Stimulated activated CD8-positive, alpha-beta memory T cell treated with anti-CD3 and anti-CD28 coated beads, Interleukin-4, amount 100 ng/mL, for 4 hours (primary cell): ENCODE results near the gene ZNF507.

Experiments
- DNase-seq, 2 donors: peaks; one replicate each; pipeline ENCODE4 v3.0.0-alpha.2; 2020; ENCODE audit warnings: low read depth in 2 of 2, low spot score in 1 of 2

Gene ZNF507

DNA sequence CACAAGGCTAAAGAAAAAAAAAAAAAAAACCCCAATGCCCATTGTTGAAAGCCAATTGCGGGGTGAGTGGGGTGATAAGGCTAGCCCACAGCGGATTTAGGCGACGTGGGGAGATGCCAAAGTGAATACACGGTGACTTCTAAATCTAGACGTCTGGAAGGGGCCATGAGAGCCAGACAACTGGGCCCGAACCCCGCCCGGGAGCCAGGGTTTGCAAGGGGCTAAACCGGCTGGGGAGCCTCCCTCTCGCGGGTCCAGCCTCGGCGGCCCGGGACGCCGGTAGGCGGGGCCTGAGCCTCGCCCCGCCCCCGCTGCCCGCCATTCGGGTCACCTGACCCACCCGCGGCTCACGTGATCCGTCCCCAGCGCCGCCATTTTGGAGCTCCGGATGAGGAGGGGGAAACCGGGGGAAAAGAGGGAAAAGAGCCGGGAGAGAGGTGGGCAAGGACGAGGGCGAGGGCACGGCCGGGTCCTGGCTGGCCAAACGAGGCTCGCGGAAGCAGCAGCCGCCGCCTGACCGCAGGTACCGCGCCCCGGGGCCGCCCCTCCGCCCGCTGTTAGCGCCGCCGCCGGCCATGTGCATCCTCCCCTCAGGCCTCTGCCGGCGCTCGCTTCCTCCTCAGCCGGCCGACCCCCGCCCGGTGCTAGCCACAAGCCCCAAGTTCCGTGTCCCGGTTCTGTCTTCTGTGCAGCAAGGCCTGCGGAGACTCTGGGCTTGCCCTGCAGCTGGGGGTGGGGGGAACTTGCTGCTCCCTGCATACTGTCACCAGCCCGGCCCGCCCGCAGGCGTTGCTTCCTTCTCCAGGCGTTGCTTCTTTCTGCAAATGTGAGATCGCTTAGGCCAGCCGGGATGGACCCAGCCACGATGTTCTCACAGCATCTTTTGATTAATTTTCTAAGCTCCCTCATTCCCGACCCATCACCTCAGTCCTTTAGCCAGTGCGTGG is at the start of gene ZNF507:
ZNF507 (plus strand) TSS at position 350 of the 947 bp plus-strand sequence. CDS start 7,221 bp downstream, outside the sequence.
- peak; percentile 56 to 67 for DNase-seq

DNA sequence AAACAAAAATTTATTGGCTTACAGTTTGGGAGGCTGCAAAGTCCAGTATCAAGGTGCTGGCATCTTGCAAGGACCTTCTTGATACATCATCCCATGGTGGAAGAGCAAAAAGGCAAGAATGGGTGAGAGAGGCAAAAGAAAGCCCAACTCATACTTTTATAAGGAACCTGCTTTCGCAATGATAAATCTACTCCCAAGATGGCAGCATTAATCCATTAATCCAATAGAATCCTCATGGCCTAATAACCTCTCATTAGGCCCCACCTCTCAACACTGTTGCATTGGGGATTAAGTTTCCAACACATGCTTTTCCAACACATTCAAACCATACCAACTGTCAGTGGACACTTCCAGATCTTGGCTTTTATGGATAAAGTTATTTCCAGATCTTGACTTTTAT is 48.7 kb upstream of the ZNF507 start:
- DNase-seq: no peak

DNA sequence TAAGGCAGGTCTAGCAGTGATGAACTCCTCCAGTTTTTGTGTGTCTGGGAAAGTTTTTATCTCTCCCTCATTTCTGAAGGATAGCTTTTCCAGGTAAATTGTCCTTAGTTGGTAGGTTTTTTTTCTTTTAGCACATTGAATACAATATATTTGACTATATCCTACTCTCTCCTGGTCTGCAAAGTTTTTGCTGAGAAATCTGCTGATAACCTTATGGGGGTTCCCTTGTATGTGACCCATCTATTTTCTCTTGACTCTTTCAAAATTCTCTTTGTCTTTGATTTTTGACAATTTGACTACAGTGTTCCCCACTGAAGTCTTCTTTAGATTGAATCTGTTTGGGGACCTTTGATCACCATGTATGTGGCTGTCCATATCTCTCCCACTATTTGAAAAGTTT is 42.6 kb upstream of the ZNF507 start:
- no peak for DNase-seq

DNA sequence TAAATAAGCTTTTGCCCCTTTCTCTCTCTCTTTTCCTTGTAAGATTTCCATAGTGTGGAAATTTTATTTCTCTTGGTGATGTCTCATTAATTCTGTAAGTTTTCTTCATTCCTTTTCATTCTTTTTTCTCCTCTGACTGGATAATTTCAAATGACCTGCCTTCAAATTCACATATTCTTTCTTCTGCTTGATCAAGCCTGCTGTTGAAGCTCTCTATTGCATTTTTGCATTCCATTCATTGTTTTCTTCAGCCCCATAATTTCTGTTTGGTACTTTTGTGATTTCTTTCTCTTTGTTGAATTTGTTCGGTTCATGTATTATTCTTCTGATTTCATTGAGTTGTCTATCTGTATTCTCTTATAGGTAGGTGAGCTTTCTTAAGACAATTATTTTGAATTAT is 42.2 kb upstream of the ZNF507 start:
- DNase-seq: no peak

DNA sequence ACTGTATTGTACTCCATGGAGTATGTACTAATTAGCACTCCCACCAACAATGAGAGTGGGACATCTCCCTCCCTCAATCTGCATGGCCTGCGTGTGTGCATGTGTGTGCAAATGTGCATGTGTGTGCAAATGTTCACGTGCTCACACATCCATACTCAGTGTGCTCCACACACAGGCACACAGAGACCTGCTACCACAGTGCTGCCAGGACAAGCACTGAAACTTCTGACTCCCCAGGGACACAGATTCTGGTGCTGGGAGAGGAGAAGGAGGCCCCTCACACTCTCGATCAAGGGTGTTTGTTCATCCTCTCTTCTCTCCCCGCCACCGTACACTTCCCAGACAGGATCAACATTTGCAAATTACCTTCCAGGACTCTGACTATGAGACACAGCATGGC is 37.8 kb upstream of the ZNF507 start:
- DNase-seq: no peak

DNA sequence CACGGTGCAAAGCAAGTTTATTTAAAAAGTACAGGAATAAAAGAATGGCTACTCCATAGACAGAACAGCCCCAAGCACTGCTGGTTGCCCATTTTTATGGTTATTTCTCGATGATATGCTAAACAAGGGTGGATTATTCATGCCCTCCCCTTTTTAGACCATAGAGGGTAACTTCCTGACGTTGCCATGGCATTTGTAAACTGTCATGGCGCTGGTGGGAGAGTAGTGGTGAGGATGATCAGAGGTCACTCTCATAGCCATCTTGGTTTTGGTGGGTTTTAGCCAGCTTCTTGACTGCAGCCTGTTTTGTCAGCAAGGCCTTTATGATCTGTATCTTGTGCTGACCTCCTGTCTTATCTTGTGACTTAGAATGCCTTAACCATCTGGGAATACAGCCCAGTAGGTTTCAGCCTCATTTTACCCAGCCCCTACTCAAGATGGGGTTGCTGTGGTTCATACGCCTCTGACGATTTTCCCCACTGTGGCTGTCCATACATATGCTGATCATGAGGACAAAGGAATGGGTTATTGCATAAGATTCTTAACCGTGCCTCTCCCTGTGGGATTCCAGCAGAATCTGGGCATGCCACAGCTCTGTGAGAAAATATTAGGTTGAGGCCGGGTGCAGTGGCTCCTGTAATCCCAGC is 36.9 kb upstream of the ZNF507 start:
- no peak for DNase-seq

GRCh38 chr19:32309711-32310390 is 35.6 kb upstream of the ZNF507 start:
- no peak for DNase-seq

GRCh38 chr19:32311371-32311770 is 34.0 kb upstream of the ZNF507 start:
- no peak for DNase-seq

GRCh38 chr19:32313569-32314265 is 31.7 kb upstream of the ZNF507 start:
- no peak for DNase-seq

- no peak for DNase-seq
These were observed 29.4 kb upstream of the ZNF507 start for GRCh38 chr19:32316034-32316433.

GRCh38 chr19:32317086-32317485 is 28.3 kb upstream of the ZNF507 start:
- no peak for DNase-seq

DNA sequence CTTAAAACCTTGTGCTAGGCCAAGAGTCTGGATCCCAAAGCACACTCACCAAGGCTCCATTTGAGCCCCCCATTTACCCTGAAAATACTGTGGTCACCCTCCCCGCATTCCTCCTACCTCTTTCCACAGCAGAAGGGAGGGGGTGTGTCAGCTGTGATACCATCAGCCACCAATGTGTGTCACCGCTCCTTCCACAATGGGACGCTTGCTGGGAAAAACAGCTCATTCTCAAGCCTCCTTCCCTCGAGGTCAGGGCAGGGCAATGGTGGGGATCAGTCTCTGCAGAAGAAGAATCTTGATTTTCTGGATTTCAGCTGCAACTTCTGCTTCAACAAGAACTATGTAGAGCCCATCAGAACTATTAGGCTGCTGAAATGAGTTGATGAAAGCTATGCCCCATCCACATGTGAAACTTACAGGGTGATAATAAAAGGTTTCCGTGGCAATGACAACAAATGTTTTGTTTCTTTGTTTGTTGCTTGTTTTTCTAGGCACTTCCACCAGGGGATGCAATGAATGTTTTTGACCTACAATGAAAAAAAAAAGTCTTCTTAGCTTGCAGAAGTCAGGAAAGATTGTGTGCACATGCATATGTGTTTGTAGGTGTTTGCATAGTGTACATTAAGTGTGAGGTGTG is 26.4 kb upstream of the ZNF507 start:
- no peak for DNase-seq

GRCh38 chr19:32322541-32322940 is 22.9 kb upstream of the ZNF507 start:
- DNase-seq: no peak

DNA sequence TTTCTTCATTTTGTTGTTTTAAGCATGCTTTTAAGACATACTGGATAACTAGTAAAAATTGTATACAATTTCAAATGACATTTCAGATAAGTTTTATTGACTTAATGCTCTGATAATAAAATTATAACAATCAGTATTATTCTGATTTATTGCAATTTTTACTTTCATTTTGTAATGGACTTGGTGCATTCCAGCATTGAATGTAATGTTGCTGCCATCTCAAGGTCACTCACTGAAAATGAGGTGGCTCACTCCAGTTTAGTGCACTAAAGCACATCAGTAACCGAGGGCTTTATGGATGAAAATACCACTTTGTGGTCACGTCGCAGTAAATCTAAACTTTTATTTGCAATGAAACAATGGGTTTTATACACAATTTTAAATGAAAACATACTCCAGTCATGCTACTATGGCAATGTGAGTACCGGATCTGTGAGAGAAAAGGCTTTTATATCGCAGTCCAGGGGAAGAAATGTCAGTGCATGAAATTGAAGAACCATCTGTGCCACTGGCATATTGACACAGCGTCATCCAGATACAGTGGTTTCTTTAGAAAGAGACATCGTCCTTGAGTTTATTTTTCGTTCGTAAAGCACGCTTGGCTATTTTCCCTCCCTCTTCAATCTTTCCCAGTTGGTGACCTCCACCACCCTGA is 20.7 kb upstream of the ZNF507 start:
- no peak for DNase-seq

DNA sequence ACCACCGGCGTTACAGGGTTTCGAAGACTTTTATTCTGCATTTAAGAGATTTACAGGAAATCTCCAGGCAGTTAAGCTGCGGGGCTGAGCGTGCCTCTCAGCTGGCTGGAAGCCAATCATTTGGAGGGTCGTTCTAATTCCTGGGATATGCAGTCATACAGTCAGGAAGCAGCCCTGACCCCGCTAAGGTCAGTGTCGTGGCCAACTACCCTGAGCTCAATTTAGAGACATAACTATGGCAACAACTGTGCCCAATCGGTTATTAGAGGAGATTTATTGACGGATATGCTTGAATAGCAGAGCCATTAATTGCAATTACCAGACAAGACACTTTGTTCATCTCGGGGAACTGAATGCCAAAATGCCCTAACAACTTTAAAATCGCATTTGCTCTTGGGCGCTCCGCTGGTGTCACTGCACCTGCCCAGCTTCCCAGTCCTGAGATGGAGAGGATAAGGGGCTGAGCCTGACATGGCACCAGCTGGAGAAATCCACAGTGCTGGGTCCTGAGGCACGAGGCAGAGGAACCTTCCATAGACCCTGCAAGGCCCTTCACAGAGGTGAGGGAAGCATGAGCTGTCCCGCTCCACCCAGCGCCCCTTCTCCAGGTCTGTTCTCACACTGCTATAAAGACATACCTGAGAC is 15.1 kb upstream of the ZNF507 start:
- no peak for DNase-seq

DNA sequence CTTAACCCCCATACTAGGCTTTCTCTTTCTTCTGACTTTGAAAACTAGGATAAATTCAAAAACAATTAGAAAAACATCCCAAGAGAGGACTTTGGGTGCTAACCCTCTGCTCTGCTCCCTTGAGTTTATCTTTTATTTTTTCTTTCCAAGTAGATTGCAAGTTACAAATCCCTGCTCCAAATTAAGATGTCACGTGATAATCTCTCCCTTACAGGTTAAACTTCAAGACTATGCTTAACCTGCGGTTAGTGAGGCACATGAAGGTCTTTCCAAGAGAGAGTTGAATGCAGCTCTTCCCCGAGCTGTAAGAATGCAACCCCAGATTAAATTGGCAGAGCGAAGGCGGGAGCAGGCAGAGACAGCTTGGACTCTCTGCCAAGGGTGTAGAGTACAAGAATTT is 12.2 kb upstream of the ZNF507 start:
- no peak for DNase-seq

DNA sequence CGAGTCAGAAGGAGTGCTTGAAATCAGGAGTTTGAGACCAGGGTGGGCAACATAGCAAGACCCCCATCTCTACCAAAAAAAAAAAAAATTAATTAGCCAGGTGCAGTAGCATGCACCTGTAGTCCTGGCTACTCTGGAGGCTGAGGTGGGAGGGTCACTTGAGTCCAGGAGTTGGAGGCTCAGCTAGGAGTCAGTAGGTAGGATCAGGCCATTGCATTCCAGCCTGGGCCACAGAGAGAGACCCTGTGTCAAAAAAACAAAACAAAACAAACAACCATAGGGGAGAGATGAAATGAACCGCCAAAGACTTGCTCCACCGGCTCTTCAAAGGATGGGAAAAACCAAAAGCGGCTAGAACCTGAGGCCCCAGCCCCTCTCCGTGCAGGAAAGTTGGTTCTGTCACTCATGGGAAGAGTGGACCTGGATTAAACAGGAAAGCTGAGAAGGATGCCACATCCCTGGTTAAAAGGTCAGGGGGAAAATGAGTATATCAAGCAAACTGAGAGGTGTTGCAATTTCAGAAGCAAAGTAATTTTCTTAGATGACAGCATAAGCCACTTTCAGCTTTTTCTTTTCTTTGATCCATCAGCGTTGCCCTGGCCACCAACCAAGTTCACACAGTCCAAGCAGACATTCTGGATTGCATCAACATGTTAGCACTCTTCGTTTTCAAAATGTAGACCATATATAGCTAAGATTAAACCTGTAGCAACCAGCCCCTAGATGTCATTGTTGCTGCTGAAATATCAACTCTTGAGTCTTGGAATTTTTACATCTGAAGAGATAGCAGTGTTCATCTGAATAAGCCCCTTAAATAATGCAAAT is 8.9 kb upstream of the ZNF507 start:
- no peak for DNase-seq

DNA sequence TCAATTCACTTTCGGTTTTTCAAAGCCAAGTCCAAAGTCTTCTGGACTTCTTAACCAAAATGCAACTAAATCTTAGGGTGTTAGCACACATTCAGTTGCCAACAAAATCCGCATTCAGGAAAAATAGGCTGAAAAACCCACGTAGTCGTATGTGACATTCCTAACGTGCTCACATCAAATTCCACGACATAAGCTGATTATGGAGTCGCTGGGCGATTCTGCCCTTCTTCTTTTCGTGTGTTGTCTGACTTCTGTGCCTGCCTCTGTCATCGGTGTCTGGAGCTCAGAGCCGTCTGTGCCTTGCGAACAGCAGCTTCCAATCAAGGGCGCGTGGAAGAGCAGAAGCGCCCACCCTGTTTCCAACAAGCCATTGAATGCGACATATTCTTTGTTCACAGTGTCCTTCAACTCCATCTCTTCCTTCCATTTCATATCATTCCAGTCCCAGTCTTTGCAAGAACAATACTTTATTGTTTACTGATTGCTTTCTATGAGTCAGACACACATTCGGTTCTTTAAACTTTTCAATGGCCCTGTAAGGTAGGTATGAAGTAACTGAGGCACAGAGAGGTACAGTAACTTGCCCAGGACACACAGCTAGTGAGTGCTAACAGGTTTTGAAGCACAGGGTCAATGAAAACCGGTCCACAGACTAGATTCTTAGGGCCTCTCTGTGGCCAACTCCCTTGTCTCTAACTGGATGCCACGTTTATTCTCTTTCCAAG is 8.2 kb upstream of the ZNF507 start:
- DNase-seq: no peak
